K562 (cell line): ENCODE data around the gene ZNF385D. TPM values are rescaled to one million over a fixed set of nuclear protein-coding genes. Genes with fewer than 3 reads are reported as not detected.

Source experiments
- CHD2 ChIP-seq: IDR thresholded peaks from 2 replicates; pipeline ENCODE4 v1.6.1; 2011; ENCODE audit warnings: low read depth, low read length
- FOSL1 ChIP-seq: fragments of 200-800 bp; sonication (Bioruptor generic); conservative IDR thresholded peaks from 2 replicates; pipeline ENCODE4 v1.6.1; 2016; ENCODE audit warnings: missing genetic modification characterization, missing compliant biosample characterization
- HINFP ChIP-seq: fragments of 450-650 bp; conservative IDR thresholded peaks from 2 replicates; pipeline ENCODE4 v1.6.1; 2016; ENCODE audit warnings: missing genetic modification characterization, low read depth, mild to moderate bottlenecking, control low read depth, missing compliant biosample characterization
- MEF2D ChIP-seq: conservative IDR thresholded peaks from 2 replicates; pipeline ENCODE4 v1.6.1; 2016; ENCODE audit warnings: low read depth, missing genetic modification characterization, missing compliant biosample characterization
- MTA3 ChIP-seq: fragments of 450-650 bp; formaldehyde crosslinking; IDR thresholded peaks from 2 replicates; pipeline ENCODE4 v1.6.1; 2017; ENCODE audit warnings: mild to moderate bottlenecking, borderline replicate concordance
- MYBL2 ChIP-seq, 2 experiments: fragments of 450-650 bp in 1 of 2; sonication (generic) in 1 of 2; formaldehyde crosslinking in 1 of 2; IDR thresholded peaks; 2 replicates each; pipeline versions ENCODE4 v1.6.1 to v1.8.1; 2017 to 2022; ENCODE audit warnings: borderline replicate concordance in 1 of 2, inconsistent platforms in 1 of 2, low read depth in 1 of 2, mild to moderate bottlenecking in 1 of 2, missing genetic modification reagents in 1 of 2, moderate library complexity in 1 of 2
- POLR2B ChIP-seq: fragments of 450-650 bp; IDR thresholded peaks from 2 replicates; pipeline ENCODE4 v1.6.1; 2018; ENCODE audit warnings: low read depth; ENCODE audit not compliant: partially characterized antibody
- PYGO2 ChIP-seq: fragments of 450-650 bp; IDR thresholded peaks from 2 replicates; pipeline ENCODE4 v1.6.1; 2016; ENCODE audit warnings: mild to moderate bottlenecking, missing genetic modification characterization, moderate library complexity, missing compliant biosample characterization
- RBM15 ChIP-seq: fragments of 200-400 bp; formaldehyde crosslinking; IDR thresholded peaks from 2 replicates; pipeline ENCODE4 v1.6.1; 2018; ENCODE audit warnings: mild to moderate bottlenecking, low read length, moderate library complexity; ENCODE audit not compliant: insufficient read depth
- RERE ChIP-seq: sonication (generic); formaldehyde crosslinking; IDR thresholded peaks from 2 replicates; pipeline ENCODE4 v1.8.0; 2023; ENCODE audit warnings: missing genetic modification reagents, mild to moderate bottlenecking, borderline replicate concordance
- RNF2 ChIP-seq: sonication (generic); IDR thresholded peaks from 2 replicates; pipeline ENCODE4 v1.6.1; 2016
- TSC22D4 ChIP-seq: fragments of 450-650 bp; IDR thresholded peaks from 2 replicates; pipeline ENCODE4 v1.6.1; 2016; ENCODE audit warnings: missing genetic modification characterization, missing biosample characterization, control low read depth
- ZNF79 ChIP-seq: fragments of 250-450 bp; sonication (Bioruptor Pico); IDR thresholded peaks from 2 replicates; pipeline ENCODE4 v1.4.0; 2020; ENCODE audit warnings: low read depth, mild to moderate bottlenecking, moderate library complexity
- polyA plus RNA-seq, 8 experiments: library from polyadenylated mRNA; depleted of rRNA in 4 of 8; stranded (reverse) in 5 of 8; unstranded in 3 of 8; fragments of >200 nt; fragmentation: Nextera tagmentation in 2 of 8; fragmentation: Illumina TruSeq in 1 of 8; extraction: Ambion mirVana in 2 of 8; extraction: Trizol in 1 of 8; gene quantifications; 2 replicates each; pipeline versions ENCODE4 v1.2.1 to v1.2.3, GENCODE V29; 2011 to 2014; ENCODE audit warnings: inconsistent platforms in 1 of 8, missing spikeins in 1 of 8
- total RNA-seq, 7 experiments: library from RNA; depleted of rRNA in 6 of 7; stranded (reverse); fragments of >200 nt in 6 of 7; fragmentation: Illumina TruSeq in 2 of 7; extraction: Trizol in 2 of 7; gene quantifications; 2 replicates each; pipeline versions ENCODE4 v1.2.1 to v1.2.3, GENCODE V29; 2011 to 2021; ENCODE audit warnings: low replicate concordance in 1 of 7

ZNF385D gene
- total and polyA plus RNA-seq, 9 of the 15 experiments (the other 6 are each of a cell fraction or from before 2014, with no cell fraction given) = 0.14 to 1.7 (median 0.51) TPM

- TF ChIP-seq RERE (CRISPR knock-in tag) (no peak), ZNF79 (CRISPR knock-in tag) (no peak), CHD2 (no peak), HINFP (tag) (no peak), MTA3 (no peak), RBM15 (no peak), POLR2B (no peak), TSC22D4 (tag) (no peak), RNF2 (no peak), PYGO2 (tag) (no peak), FOSL1 (tag) (no peak), MEF2D (tag) (no peak), MYBL2 (IDR thresholded peaks at IDR 0.05; ENCODE audit: low read depth) (no peak), MYBL2 (CRISPR knock-in tag; IDR thresholded peaks at IDR 0.05; ENCODE audit: borderline replicate concordance) (no peak)
Measured at GRCh38 chr3:21705769-21706168, 45.2 kb downstream of the ZNF385D start (continued).
